ENCODE results near the gene RBM38. TPM values are rescaled to one million over a fixed set of nuclear protein-coding genes. Genes with fewer than 3 reads are reported as not detected.

The RBM38 gene
- total RNA-seq, 1 donor from 2014 or later, result 39.4 TPM

DNA sequence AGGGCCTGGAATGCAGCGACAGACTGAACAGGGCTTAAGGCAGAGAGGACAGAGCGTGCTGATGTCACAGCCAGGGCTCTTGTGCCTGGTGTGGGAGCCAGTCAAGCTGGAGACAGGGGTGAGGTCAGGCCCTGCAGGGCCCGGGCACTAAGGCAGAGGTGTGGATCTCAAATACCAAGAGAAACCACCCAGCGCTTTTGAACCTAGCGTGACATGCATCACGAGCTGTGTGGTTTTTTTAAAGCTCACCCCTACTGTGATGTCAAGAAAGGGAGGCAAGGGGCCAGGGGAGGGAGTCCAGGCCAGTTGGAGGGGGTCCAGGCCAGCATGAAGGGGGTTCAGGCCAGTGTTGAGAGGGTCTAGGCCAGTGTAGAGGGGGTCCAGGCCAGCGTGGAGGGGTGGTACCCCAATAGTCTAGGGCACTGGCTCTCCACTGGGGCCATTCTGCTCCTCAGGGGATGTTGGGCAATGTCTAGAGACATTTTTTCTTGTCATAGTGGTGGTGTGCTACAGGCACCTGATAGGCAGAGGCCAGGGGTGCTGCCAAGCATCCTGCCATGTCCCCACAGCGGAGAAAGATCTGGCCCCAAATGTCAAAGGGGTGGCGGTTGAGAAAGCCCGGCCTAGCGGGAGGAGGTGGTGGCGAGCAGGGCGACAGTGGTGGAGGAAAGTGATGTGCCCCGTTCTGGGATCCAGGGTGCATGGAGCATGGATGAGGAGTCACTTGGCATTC lies 42.6 kb downstream of the RBM38 start:
- DNase-seq (ENCODE audit: extremely low read depth, low read depth, low spot score), result no peak

DNA sequence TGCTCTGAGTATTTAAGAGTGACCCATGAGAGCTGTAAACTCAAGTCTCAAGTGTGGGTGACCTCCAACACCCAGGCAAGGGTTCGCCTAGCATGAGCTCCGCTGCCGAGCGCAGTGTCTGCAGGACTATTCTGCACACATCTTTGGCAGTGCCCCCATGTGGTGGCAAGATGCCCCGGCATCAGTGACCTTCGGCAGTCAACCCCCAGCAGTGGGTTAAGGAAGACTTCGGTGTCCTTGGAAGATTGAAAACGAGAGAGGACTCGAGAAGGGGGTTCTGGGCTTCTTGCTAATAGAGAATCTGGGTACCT lies 43.1 kb downstream of the RBM38 start:
- no peak for DNase-seq (ENCODE audit: extremely low read depth, low read depth, low spot score)

DNA sequence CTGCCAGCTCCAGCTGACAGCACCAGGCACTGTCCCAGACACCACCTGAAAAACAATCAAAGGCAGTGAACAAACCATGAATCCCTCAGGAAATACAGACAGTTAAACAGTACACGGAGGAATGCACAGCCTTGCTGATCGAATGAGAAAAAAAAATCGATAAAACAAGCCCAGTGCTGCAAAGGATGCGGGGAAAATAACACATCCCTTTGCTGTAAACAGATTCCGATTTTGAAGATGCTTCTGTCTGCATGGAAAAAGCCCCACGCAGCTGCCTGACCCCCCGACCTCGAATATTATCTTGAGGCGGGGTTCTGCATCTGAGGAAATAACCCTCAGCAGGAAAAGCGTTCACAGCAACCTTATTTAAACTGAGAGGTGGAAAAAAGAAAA lies 43.9 kb downstream of the RBM38 start:
- no peak for DNase-seq (ENCODE audit: extremely low read depth, low read depth, low spot score)

DNA sequence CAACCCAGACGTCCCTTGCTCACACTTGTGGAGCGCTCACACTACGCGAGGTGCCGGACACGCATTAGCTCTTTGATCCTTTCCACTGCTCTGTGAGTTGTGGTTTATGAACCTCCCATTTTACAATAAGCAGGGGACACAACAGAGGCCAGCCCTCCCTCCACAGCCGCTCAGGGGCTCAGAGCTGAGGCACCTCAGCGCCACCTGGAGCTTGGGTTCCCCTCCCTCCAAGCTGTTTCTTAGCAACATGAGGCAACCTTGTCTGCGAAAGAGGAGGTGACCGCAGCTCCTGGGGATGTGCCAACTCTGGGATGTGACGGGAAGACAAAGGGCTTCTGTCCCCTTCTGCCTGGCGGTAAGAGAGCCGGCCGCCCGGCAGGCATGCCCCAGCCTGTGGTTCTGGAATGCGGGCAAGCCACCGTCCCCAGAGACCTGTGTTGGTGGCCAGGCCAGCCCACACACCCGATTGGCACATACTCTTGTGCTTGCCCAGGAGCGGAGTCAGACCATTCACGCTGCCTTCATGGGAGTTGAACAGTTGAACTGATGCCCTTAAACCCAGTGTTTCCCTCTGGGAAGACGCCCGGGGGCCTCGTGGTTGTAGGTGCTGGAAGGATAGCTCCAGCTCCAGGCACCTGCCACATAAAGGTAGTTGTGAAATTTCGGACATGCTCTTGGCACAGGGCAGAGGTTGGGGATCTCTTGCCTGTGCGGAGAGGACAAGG lies 44.5 kb downstream of the RBM38 start:
- no peak for DNase-seq (ENCODE audit: extremely low read depth, low read depth, low spot score)

DNA sequence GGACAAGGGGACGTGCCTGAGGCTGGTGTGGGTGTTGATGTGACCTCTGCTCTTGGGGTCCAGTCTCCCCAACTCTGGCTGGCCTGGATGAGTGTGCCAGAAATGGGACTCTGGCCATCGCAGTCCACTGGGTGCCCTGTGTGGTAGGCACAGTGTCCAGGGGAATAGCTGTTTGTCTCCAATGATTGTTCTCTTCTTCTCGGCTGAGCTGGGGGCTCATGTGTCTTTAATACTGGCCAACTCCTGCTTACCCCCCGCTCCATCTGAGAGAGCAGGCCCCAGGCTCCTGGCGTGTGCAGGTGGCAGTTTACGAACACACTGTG lies 45.0 kb downstream of the RBM38 start:
- no peak for DNase-seq (ENCODE audit: extremely low read depth, low read depth, low spot score)

DNA sequence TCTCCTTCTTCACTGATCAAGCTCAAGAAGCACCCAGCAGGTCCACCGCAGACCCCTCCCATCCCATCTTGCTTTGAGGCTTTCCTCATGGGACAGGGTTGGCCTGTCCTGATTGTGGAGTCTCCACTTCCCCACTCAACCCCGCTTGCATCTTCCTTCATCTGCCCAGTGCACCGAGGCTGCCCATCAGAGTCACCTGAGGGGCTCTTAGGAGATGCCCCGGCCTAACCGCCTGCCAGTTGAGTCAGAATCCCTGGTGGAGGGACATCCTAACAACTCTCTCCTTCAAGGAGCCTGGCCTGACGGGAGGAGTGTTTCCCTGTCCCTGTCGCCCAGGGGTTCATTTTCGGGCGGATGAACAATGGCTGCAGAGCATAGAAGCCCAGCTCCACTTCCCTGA lies 46.1 kb downstream of the RBM38 start:
- DNase-seq (ENCODE audit: extremely low read depth, low read depth, low spot score), result no peak

DNA sequence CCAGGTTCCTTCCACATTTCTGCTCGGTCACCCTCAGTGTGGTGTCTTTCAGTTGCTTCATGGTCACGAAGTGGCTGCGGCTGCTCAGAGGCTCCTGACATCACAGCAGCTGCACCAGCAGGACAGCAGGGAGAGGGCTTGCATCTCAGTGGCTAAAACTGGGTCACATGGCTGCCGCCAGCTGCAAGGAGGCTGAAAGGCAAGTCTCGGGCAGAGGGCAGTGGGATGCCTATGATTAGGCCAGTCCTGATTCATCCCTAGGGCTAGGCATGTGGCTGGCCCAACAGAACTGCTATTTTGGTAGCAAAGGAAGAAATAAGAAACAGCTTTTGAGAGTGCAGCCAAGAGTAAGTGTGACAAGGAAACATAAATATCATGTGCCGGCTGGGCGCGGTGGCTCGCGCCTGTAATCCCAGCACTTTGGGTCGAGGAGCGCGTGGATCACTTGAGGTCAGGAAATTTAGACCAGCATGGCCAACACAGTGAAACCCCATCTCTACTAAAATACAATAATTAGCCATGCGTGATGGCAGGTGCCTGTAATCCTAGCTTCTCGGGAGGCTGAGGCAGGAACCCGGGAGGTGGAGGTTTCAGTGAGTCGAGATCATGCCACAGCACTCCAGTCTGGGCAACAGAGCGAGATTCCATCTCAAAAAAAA lies 46.6 kb downstream of the RBM38 start:
- DNase-seq (ENCODE audit: extremely low read depth, low read depth, low spot score), result no peak

DNA sequence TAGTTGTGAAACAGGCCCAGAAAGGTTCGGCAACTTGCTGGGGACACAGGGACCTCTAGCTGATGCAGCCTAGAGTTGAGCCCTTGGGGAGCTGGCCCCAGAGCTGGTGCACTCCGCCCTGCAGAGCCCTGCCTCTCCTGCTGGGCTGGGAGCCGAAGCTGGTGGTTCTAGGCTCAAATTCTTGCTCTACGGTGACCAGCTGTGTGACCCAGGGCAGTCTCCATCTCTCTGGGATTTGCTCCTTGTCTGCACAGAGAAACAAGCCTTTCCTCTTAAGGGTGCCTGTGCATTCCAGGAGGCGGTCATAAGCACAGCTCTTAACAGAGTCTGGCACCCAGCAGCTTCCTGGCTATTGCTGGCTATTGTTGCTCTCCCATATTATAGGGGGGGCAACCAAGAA lies 47.4 kb downstream of the RBM38 start:
- DNase-seq (ENCODE audit: extremely low read depth, low read depth, low spot score), result no peak

DNA sequence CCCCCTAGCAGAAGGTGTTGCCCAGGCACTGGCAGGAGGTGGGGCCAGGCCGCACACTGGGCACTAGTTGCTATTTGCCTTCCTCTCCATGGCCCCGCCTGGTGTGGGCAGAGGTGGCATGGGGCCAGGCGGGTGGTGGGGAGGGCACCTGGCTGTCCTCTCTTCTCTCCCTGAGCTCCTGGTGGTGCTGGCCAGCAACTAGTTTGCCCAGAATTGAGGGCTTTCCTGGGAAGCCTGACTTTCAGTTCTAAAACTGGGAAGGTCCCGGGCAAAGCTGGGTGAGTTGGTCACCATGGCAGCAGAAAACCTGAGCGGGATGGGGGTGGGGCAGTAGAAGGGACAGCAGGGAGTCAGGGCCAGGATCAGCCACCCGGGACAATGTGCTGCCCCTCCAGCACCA lies 48.2 kb downstream of the RBM38 start:
- DNase-seq (ENCODE audit: extremely low read depth, low read depth, low spot score), result no peak

DNA sequence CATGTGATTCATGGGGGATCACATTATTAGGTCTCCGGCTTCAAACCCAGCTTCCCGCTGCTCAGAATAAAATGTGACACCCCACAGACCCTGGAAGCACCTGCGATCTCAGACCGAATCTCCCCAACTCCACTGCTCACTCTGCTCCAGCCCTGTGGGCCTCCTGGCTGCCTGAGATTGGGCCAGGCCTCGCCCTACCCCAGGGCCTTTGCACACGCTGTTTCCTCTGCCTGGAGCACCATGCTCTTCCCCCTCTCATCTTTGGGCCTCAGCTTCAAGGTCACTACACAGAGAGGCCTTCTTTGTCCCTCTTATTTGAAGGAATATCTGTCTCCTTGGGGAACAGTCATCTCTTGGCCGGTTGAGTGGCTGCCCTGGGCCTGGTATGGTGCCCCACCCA lies 48.8 kb downstream of the RBM38 start:
- DNase-seq (ENCODE audit: extremely low read depth, low read depth, low spot score), result no peak

DNA sequence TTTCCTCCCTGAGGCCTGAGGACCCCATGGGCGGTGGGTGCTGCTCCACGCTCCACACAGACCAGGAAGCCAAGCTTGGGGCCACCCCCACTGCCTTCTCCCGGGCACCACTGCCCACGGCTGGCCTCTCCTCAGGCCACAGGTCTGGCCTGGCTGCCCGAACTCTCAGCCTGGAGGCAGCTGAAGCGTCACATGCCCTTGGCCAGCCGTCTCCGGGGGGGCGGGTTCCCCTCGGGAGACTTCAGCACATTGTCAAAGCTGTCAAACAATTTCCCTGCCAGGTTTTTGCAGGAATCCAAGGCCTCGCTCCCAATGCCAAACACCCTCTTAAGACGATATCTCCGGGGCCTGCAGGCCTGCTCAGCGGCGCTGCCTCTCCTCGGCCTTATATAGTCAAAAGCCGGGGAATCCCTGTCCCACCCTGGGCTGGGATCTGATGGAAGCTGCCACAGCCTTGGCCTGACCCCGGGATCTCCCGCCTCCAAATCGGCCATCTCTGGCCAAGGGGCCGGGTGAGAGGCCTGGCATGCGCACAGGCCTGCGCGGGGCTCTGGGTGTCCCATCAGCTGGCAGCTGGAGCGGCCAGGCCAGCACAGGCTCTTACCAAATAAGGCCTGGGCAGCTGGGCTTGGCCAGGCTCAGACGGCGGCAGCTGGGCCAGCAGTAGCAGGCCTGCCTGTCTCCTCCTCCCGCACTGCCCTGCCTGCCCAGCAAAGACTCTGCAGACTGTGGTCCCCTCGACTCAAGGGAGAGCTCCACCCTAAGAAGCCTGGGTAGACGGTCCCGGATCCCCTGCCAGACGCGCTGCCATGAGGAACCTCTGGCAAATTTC lies 49.7 kb downstream of the RBM38 start:
- DNase-seq (ENCODE audit: extremely low read depth, low read depth, low spot score), result no peak

DNA sequence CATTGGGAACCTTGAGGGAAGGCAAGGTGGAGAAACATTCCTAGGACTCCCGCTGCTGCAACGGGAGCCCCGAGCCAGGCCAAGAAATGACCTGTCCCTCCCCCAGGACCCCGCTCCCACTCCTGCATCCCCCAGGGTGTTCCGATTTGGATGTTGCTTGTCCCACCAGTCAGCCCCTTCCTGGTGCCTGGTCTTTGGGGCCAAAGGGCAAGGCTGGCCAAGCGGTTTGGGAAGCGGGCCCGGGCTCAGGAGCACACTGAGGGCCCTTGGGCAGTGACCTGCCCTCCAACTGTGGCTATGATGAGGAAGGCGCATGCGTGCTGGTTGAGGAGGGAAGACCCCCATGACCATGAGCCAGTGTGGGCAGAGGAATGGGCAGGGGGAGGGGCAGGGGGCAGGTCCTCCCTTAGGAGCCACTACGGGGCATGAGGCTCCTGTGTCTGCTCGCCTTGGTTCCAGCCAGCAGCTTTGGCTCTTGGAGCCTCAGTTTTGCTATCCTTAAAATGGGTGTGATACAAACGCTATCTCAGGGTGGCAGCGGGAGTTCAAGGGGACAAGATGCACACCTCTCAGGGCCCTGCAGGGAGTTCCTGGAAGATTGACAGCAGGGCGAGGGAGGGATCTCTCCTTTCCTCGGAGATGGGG lies 50.4 kb downstream of the RBM38 start:
- DNase-seq (ENCODE audit: extremely low read depth, low read depth, low spot score), result no peak

DNA sequence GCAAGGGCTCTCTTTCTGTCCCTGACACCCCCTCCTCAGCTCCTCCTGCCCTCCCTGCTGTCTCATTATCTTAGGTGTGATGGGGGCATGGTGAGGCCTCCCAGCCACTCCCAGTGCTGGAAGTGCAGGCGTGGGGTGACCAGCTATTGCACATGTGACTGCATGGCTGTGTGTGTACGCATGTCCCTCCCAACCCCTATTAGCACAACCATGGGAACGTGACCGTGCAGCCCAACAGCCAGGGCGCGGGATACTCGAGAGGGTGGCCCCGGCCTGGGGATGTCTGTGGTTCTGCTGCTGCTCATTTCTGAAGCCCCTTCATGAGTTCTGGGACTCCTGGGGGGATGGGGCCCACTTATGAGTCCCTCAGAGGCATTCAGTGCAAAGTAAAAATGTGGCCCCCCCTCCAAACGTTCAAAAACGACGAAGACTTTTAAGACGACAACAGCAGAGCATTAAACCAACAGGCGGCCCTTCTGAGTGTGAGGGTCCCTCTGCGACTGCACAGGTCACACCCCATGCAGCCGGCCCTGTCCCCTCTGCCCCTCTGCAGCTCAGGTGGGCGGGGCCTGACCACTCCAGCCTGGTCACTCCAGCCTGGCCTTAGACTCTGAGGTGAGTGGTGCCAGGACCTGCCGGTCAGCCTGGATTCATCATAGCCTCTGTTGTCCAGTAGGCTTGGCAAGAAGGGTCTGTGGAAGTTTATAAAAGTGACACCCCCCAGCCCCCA lies 51.1 kb downstream of the RBM38 start:
- DNase-seq (ENCODE audit: extremely low read depth, low read depth, low spot score), result no peak

DNA sequence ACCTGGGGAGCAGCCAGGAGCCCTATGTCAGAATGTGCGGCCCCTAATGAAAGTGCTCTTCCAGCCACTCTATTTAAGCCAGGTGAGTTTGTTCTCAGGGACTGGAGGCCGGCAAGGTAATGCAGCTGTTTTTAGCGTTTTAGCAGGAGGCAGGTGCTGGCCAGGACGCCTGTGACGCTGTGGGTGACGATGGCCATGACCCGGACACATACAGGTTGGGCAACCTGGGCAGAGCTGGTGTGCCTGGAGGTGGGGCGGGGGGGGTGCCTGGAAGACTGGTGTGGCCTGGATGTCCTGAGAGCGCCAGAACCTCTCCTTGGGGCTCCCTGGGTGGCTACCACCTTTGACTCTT lies 51.7 kb downstream of the RBM38 start:
- DNase-seq (ENCODE audit: extremely low read depth, low read depth, low spot score), result no peak

DNA sequence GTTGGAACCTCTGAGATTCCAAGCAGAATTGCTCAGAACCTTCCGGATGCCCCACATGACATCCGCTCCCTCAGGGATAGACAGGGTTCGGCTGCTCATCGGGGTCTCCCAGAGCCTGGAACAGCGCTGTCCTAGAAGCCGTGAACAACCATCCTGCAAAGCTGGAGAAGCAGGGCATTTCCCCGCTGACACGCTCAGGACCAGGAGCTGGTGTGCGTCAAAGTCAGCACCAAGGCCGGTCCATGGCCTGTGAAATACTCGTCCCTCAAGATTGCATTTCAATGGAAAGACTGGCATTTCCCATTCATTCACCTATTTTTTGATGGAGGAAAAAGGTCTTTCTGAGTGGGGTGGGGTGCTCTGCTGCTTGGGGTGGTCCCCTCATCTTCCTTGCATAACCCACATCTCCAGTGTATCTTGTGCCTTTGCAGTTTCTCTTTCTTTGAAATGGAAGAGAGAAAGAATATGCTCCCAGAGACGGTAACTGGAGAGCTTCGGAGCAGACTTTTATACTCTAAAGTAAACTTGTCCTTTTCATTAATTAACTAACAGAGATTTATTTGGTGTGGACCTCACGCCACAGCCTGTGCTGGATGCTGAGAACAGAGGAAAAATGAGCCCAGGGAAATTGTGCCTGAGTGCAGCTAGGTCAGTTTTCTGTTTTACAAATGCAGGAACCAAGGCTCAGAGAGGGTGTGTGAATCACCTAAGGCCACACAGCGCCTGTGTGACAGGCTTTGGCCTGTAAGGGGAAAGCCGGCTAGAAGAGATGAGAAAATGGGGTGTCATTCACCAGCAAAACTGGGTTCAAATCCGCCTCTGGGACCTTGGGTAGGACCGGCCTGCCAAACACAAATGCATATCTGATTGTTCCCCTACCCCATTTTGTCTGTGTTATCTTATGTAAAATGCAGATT lies 52.4 kb downstream of the RBM38 start:
- DNase-seq (ENCODE audit: extremely low read depth, low read depth, low spot score), result no peak

DNA sequence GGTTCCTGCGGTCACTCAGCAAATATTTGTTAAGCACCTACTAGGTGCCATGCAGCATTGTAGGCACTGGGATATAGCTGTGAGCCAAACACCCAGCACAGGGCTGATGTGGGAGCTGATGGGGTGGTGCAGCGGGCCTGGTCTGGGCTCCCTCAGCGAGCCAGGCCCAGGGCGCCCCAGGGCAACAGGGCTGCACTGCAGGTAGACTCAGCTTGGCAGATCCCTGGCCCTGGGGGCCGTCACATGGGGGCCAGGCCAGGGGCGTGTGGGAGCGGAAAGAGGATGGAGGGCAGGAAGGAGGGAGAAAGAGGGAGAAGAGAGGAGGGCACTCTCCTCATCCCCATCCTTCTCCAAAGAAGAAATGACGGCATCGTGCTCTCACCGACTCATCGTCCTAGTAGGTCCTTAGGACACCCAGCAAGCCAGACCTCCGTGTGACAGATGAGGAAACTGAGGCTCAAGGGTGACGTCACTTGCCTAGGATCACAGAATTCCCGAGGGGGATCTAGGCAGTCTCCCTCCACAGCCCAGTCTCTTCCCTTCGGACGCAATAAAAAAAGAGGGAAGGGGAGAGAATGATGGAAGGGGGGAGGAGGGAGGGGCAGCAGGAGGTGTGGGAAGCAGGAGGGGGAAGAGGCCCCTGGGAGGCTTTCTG lies 53.3 kb downstream of the RBM38 start:
- no peak for DNase-seq (ENCODE audit: extremely low read depth, low read depth, low spot score)

DNA sequence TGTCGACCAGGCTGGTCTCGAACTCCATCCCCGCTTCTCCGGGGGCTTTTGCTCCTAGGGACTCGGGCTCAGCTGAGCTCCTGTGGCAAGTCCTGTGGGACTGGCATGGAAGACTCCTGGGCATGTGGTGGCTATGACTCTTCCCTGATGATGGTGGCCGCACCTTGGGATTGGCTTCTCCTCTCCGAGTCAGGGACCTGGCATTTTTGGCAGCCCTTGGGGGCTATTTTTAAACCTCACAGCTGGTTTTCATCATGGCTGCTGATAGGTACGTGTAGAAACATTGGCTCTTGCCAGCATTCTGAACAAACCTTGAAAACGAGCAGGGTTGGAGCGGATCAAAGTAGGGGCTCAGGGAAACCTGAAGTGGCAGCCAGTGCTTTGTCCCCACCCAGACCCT lies 54.1 kb downstream of the RBM38 start:
- DNase-seq (ENCODE audit: extremely low read depth, low read depth, low spot score), result no peak

DNA sequence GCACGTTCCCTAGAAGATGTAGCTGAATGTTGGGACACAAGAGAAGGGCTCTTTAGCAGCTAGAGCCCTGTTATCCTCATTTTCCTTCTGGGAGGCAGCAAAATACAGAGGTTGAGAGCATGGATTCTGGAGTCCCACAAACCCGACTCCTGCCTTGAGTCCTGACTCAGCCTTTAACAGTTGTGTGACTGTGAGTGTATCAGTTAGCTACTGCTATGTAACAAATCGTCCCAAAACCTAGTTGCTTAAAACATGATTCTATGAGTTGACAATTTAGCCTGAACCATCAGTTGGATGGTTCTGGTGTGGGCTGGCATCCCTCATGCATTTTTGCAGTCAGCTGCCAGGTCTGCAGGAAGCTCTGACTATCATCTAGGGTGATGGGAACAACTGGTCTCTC lies 54.6 kb downstream of the RBM38 start:
- no peak for DNase-seq (ENCODE audit: extremely low read depth, low read depth, low spot score)

Measured in glomerular endothelial cell (primary cell).